Ascending aorta (tissue), 2 donors: ENCODE measurements around the gene MRPL52. TPM values are rescaled to one million over a fixed set of nuclear protein-coding genes. Genes with fewer than 3 reads are reported as not detected.
"Not testable (repeated sequence)": the region's sequence is repeated elsewhere in the genome, so short reads cannot be mapped to it uniquely, and the experiment has no call there.

Experiments used
- DNase-seq, 2 donors: peaks; one replicate each; pipeline ENCODE4 v3.0.0-alpha.2; 2019; ENCODE audit warnings: low spot score in 2 of 2
- H3K27ac ChIP-seq, 2 donors: fragments of 200-600 bp; sonication (generic); one replicate each; pipeline ENCODE4 v1.5.1; 2016 to 2017; ENCODE audit warnings: mild to moderate bottlenecking in 1 of 2
- H3K27me3 ChIP-seq: fragments of 200-600 bp; sonication (generic); one replicate; pipeline ENCODE4 v1.5.1; 2017
- H3K36me3 ChIP-seq, 2 donors: fragments of 200-600 bp; sonication (generic); one replicate each; pipeline ENCODE4 v1.5.1; 2016
- H3K4me1 ChIP-seq, 2 donors: fragments of 200-600 bp; sonication (generic); one replicate each; pipeline ENCODE4 v1.5.1; 2016 to 2017; ENCODE audit warnings: mild to moderate bottlenecking in 1 of 2
- H3K4me3 ChIP-seq, 2 donors: fragments of 200-600 bp; sonication (generic); one replicate each; pipeline ENCODE4 v1.5.1; 2016 to 2017; ENCODE audit warnings: mild to moderate bottlenecking in 1 of 2
- H3K9me3 ChIP-seq, 2 donors: fragments of 200-600 bp; sonication (generic); one replicate each; pipeline ENCODE4 v1.5.1; 2016
- intact Hi-C: fragments of 100-400 bp; cut with DNase I; formaldehyde crosslinking; loops from one replicate; pipeline ENCODE4 v1.15.1; 2023
- total RNA-seq: library from RNA; depleted of rRNA; stranded (reverse); fragments of >200 nt; gene quantifications from one replicate; pipeline ENCODE4 v1.1.0, GENCODE V29; 2016
- TF ChIP-seq, protein P1 (sequence below), 3 experiments: fragments of 200-600 bp in 2 of 3; fragments of 450-650 bp in 1 of 3; sonication (generic) in 2 of 3; IDR thresholded peaks; one replicate each; pipeline ENCODE4 v1.5.1; 2016 to 2019; ENCODE audit warnings: antibody characterized with exemption in 3 of 3, mild to moderate bottlenecking in 1 of 3, moderate library complexity in 1 of 3

MRPL52 gene
- total RNA-seq, 1 donor from 2014 or later: 6.6 TPM

- Histone ChIP-seq H3K27me3 (no peaks in the 10 kb centered on the region), H3K4me3 (no peak overlapping the region), H3K27ac (no peak overlapping the region), H3K4me1 (peaks cover 22 to 23% of the 10 kb centered on the region in 2 donors), H3K36me3 (no peaks in the 10 kb centered on the region), H3K9me3 (no peaks in the 10 kb centered on the region)
- TF ChIP-seq, protein P1, sequence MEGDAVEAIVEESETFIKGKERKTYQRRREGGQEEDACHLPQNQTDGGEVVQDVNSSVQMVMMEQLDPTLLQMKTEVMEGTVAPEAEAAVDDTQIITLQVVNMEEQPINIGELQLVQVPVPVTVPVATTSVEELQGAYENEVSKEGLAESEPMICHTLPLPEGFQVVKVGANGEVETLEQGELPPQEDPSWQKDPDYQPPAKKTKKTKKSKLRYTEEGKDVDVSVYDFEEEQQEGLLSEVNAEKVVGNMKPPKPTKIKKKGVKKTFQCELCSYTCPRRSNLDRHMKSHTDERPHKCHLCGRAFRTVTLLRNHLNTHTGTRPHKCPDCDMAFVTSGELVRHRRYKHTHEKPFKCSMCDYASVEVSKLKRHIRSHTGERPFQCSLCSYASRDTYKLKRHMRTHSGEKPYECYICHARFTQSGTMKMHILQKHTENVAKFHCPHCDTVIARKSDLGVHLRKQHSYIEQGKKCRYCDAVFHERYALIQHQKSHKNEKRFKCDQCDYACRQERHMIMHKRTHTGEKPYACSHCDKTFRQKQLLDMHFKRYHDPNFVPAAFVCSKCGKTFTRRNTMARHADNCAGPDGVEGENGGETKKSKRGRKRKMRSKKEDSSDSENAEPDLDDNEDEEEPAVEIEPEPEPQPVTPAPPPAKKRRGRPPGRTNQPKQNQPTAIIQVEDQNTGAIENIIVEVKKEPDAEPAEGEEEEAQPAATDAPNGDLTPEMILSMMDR (IDR thresholded peaks at IDR 0.05): no peak
- intact Hi-C loops: loop anchor here (10.0 kb wide), 1 partner anchor 90 kb away; the partner anchor contains the start of gene OXA1L
- no peak for DNase-seq
Observed at GRCh38 chr14:22854963-22855724, 25.5 kb downstream of the MRPL52 start.

DNA sequence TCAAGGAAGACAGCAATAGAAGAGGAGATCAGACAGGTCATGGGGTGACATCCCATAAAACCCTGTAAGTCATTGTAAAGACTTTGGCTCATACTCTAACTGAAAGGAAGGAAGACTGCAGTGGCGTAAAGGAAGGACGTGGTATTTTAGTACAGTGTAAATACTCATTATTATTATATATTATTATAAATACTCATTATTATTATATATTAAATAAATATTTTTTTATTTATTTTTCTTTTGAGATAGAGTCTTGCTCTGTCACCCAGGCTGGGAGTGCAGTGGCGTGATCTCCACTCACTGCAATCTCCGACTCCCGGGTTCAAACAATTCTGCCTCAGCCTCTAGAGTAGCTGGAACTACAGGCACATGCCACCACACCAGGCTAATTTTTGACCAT, 26.7 kb downstream of the MRPL52 start:
- TF ChIP-seq, protein P1 (IDR thresholded peaks at IDR 0.05): no peak
- intact Hi-C loops: loop anchor here (10.0 kb wide), 1 partner anchor 92 kb away; the partner anchor contains the start of gene OXA1L
- no peak for DNase-seq
- H3K4me1 ChIP-seq: peaks cover 11 to 12% of the 10 kb centered on the region in 2 donors
- H3K27ac ChIP-seq: no peak overlapping the region
- H3K36me3 ChIP-seq: no peaks in the 10 kb centered on the region
- H3K27me3 ChIP-seq: no peaks in the 10 kb centered on the region
- no peaks in the 10 kb centered on the region for H3K9me3 ChIP-seq
- H3K4me3 ChIP-seq: no peak overlapping the region

DNA sequence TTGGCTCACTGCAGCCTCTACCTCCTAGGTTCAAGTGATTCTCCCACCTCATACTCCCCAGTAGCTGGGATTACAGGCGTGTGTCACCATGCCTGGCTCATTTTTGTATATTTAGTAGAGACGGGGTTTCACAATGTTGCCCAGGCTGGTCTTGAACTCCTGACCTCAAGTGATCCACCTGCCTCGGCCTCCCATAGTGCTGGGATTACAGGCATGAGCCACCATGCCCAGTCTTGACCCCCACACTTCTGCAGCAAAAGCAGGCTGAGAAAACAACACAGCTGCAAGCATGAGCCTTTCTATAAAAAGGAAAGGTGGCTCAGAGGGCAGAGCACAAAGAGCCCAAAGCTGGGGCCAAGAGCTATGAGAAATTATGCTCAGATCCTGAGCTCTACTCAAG, 30.7 kb downstream of the MRPL52 start:
- H3K27ac ChIP-seq, H3K4me1 ChIP-seq, H3K36me3 ChIP-seq, H3K4me3 ChIP-seq, intact Hi-C loops, H3K9me3 ChIP-seq, H3K27me3 ChIP-seq, DNase-seq: not testable (repeated sequence)

GRCh38 chr14:22861651-22862050, 32.0 kb downstream of the MRPL52 start:
- Histone ChIP-seq H3K4me3 (no peak overlapping the region), H3K27ac (no peak overlapping the region), H3K4me1 (no peaks in the 10 kb centered on the region), H3K36me3 (no peaks in the 10 kb centered on the region), H3K9me3 (no peaks in the 10 kb centered on the region), H3K27me3 (no peaks in the 10 kb centered on the region)
- DNase-seq: no peak
- intact Hi-C loops: no loop called here
- TF ChIP-seq, protein P1 (IDR thresholded peaks at IDR 0.05): no peak

DNA sequence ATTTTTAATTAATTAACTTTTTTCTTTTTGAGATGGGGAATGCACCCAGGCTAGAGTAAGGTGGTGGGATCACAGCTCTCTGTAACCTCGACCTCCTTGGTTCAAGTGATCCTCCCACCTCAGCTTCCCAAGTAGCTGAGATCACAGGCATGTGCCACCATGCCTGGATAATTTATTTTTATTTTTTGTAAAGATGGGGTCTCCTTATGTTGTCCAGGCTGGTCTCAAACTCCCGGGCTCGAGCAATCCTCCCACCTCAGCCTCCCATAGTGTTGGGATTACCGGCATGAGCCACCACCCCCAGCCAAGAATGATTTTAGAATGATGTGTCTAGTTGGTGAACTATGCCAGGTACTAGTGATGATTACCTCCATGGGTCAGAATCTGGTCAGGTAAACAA, 35.3 kb downstream of the MRPL52 start:
- Histone ChIP-seq H3K4me1 (peaks cover 0 to under 1% of the 10 kb centered on the region in 2 donors), H3K27me3 (no peaks in the 10 kb centered on the region), H3K9me3 (no peaks in the 10 kb centered on the region), H3K4me3 (no peak overlapping the region), H3K36me3 (no peaks in the 10 kb centered on the region), H3K27ac (no peak overlapping the region)
- DNase-seq: no peak
- intact Hi-C loops: no loop called here
- TF ChIP-seq, protein P1 (IDR thresholded peaks at IDR 0.05): no peak
